C4-2B (cell line): ENCODE data around the gene C14orf132.

Source experiments
- H3K27ac ChIP-seq: fragments of 450-650 bp; 2 replicates; pipeline ENCODE4 v1.5.1; 2017
- ZFX ChIP-seq: fragments of 450-650 bp; IDR thresholded peaks from 2 replicates; pipeline ENCODE4 v1.6.1; 2017
- TF ChIP-seq, protein P1 (sequence below): fragments of 450-650 bp; conservative IDR thresholded peaks from 2 replicates; pipeline ENCODE4 v1.5.1; 2017; ENCODE audit warnings: mild to moderate bottlenecking

Gene C14orf132

DNA sequence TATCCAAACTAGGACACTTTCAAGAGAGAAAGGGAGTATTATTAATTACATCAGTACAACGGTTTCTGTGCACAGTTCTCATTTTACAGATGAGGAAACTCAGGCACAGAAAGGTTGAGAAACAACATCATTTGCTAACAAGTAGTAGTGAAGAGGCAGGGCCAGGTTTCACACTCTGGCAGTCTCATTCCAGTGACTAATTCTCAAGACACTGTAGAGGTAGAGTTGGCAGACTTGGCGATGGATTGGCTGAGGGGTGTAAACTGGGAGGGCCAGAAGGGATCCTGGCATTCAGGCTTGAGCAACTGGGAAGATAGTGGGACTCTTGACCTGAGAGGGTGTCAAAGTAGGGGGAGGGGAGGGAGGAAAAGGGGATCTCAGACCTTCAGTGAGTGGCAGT, 91.7 kb downstream of the C14orf132 start:
- TF ChIP-seq, protein P1, sequence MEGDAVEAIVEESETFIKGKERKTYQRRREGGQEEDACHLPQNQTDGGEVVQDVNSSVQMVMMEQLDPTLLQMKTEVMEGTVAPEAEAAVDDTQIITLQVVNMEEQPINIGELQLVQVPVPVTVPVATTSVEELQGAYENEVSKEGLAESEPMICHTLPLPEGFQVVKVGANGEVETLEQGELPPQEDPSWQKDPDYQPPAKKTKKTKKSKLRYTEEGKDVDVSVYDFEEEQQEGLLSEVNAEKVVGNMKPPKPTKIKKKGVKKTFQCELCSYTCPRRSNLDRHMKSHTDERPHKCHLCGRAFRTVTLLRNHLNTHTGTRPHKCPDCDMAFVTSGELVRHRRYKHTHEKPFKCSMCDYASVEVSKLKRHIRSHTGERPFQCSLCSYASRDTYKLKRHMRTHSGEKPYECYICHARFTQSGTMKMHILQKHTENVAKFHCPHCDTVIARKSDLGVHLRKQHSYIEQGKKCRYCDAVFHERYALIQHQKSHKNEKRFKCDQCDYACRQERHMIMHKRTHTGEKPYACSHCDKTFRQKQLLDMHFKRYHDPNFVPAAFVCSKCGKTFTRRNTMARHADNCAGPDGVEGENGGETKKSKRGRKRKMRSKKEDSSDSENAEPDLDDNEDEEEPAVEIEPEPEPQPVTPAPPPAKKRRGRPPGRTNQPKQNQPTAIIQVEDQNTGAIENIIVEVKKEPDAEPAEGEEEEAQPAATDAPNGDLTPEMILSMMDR, result no peak
- TF ChIP-seq ZFX, result no peak
- H3K27ac ChIP-seq, result no peak overlapping the region

- no peak for TF ChIP-seq ZFX
- TF ChIP-seq, protein P1, result no peak
- no peak overlapping the region for H3K27ac ChIP-seq
These were observed 92.7 kb downstream of the C14orf132 start for GRCh38 chr14:96131836-96132235.

GRCh38 chr14:96134508-96134907, 95.3 kb downstream of the C14orf132 start:
- no peak for TF ChIP-seq ZFX
- TF ChIP-seq, protein P1, result no peak

DNA sequence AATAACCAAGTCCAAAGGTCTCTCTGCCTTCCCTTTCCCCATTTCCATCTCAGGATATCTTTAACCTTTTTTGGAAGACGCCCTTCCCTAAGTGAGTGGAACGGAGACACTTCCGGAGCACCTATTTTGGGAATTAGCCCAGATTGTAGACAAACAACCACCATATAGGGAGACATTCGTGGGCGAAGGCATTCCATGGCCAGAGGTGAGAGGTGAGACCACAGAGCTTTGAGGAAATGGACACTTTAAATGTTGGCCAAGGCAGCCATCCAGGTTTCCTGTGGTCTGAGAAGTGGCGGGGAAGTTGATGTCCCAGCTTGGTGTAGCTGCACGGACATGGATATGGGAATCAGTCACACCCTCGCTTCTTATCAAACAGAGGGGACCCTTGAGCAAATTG, 96.1 kb downstream of the C14orf132 start:
- TF ChIP-seq, protein P1, result no peak
- TF ChIP-seq ZFX, result no peak
- no peak overlapping the region for H3K27ac ChIP-seq

More at GRCh38 chr14:96134508-96134907, 95.3 kb downstream of the C14orf132 start:
- H3K27ac ChIP-seq, result no peak overlapping the region

GRCh38 chr14:96136371-96137005, 97.3 kb downstream of the C14orf132 start:
- H3K27ac ChIP-seq, result no peak overlapping the region
- TF ChIP-seq ZFX, result no peak
- TF ChIP-seq, protein P1, result no peak

DNA sequence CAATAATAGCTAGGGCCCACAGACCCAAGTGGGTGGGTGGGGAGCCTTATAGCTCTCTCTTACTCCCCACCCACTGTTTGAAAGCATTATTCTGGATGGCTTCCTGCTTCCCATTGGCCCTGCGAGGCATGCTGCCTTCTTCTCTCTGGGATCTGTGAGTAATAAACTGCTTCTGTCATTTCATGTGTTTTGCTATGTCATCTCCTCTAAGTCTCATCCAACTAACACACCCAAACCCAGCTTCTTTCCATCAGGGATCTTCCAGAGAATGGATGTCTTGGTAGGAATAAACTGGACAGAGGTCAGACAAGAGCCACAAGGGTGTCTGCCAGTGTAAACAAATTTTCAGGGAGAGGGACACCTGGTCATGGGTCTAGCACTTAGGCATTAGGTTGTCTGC, 99.1 kb downstream of the C14orf132 start:
- no peak for TF ChIP-seq ZFX
- TF ChIP-seq, protein P1, result no peak
- no peak overlapping the region for H3K27ac ChIP-seq

DNA sequence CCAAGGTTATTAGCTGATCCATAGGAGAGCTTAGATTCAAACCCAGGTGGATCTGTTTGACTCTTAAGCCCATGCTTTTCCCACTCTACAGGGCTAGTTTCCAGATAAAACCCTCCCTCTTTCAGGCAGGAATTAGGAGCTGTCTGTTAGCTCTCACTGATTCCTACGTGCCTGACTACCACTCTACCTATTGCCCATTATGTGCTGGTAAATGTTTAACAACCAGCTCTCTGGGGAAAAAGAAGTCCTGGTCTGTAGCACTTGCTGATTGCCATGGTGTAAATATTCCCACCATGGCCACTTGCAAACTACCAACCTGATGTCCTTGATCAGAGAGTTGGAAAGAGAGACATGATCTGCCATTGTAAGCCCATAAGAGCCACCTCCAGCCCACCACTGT, 100.0 kb downstream of the C14orf132 start:
- H3K27ac ChIP-seq, result no peak overlapping the region
- TF ChIP-seq, protein P1, result no peak
- no peak for TF ChIP-seq ZFX
